HepG2 (cell line): ENCODE data around the gene CFAP119. TPM values are rescaled to one million over a fixed set of nuclear protein-coding genes. Genes with fewer than 3 reads are reported as not detected.

Experiments
- ETV6 ChIP-seq: sonication (generic); formaldehyde crosslinking; conservative IDR thresholded peaks from 2 replicates; pipeline ENCODE4 v1.4.0; 2020; ENCODE audit warnings: missing genetic modification reagents
- FIP1L1 ChIP-seq: fragments of 200-400 bp; formaldehyde crosslinking; IDR thresholded peaks from 2 replicates; pipeline ENCODE4 v1.6.1; 2018; ENCODE audit warnings: low read depth, mild to moderate bottlenecking, low read length, moderate library complexity, borderline replicate concordance; ENCODE audit not compliant: insufficient read depth
- FOXC1 ChIP-seq: sonication (generic); formaldehyde crosslinking; IDR thresholded peaks from 2 replicates; pipeline ENCODE4 v1.8.0; 2022; ENCODE audit warnings: mild to moderate bottlenecking, missing genetic modification reagents, borderline replicate concordance
- HMGA1 ChIP-seq: sonication (generic); formaldehyde crosslinking; conservative IDR thresholded peaks from 2 replicates; pipeline ENCODE4 v1.4.0; 2020; ENCODE audit warnings: missing genetic modification reagents
- MYNN ChIP-seq: sonication (generic); formaldehyde crosslinking; IDR thresholded peaks from 2 replicates; pipeline ENCODE4 v1.4.0; 2020; ENCODE audit warnings: mild to moderate bottlenecking, low read depth, missing genetic modification reagents
- RFXANK ChIP-seq: IDR thresholded peaks from 2 replicates; pipeline ENCODE4 v1.6.1; 2016
- RXRB ChIP-seq: IDR thresholded peaks from 2 replicates; pipeline ENCODE4 v1.6.1; 2016; ENCODE audit warnings: borderline replicate concordance, missing genetic modification reagents, missing compliant biosample characterization
- SRSF1 ChIP-seq: fragments of 200-400 bp; formaldehyde crosslinking; optimal IDR thresholded peaks from 2 replicates; pipeline ENCODE3; 2017; ENCODE audit warnings: mild to moderate bottlenecking, low read depth, low read length, moderate library complexity
- TEAD3 ChIP-seq: optimal IDR thresholded peaks from 2 replicates; pipeline ENCODE3; 2016; ENCODE audit warnings: borderline replicate concordance
- ZFP37 ChIP-seq: sonication (generic); formaldehyde crosslinking; IDR thresholded peaks from 2 replicates; pipeline ENCODE4 v1.4.0; 2020; ENCODE audit warnings: missing genetic modification reagents, borderline replicate concordance
- ZNF10 ChIP-seq: sonication (generic); formaldehyde crosslinking; IDR thresholded peaks from 2 replicates; pipeline ENCODE4 v1.4.0; 2020; ENCODE audit warnings: mild to moderate bottlenecking, low read depth, missing genetic modification reagents, borderline replicate concordance
- ZNF205 ChIP-seq: IDR thresholded peaks from 2 replicates; pipeline ENCODE4 v1.6.1; 2018; ENCODE audit warnings: missing biosample characterization, missing genetic modification reagents
- ZNF33A ChIP-seq: sonication (generic); formaldehyde crosslinking; IDR thresholded peaks from 2 replicates; pipeline ENCODE4 v1.5.1; 2020; ENCODE audit warnings: missing genetic modification reagents, mild to moderate bottlenecking, moderate library complexity, borderline replicate concordance
- ZSCAN25 ChIP-seq: sonication (generic); formaldehyde crosslinking; IDR thresholded peaks from 2 replicates; pipeline ENCODE4 v1.8.0; 2022; ENCODE audit warnings: mild to moderate bottlenecking, missing genetic modification reagents
- polyA plus RNA-seq, 8 experiments: library from polyadenylated mRNA; depleted of rRNA in 3 of 8; stranded (reverse) in 7 of 8; unstranded in 1 of 8; fragments of >200 nt; fragmentation: Illumina TruSeq in 4 of 8; extraction: Trizol in 4 of 8; gene quantifications; 2 replicates each; pipeline versions ENCODE4 v1.2.1 to v1.2.3, GENCODE V29; 2011 to 2016; ENCODE audit warnings: low read depth in 4 of 8, missing spikeins in 1 of 8, mixed read lengths in 1 of 8; ENCODE audit not compliant: insufficient read depth in 1 of 8
- total RNA-seq, 5 experiments: library from RNA; depleted of rRNA; stranded (reverse); fragments of >200 nt; fragmentation: Illumina TruSeq; extraction: Trizol; gene quantifications; 2 replicates each; pipeline ENCODE4 v1.2.3, GENCODE V29; 2016; ENCODE audit warnings: low read depth in 1 of 5
- TF ChIP-seq, protein P1 (sequence below): sonication (generic); formaldehyde crosslinking; IDR thresholded peaks from 2 replicates; pipeline ENCODE4 v1.5.0; 2020; ENCODE audit warnings: missing genetic modification reagents, mild to moderate bottlenecking, borderline replicate concordance
- TF ChIP-seq, protein P2 (sequence below): sonication (generic); formaldehyde crosslinking; IDR thresholded peaks from 2 replicates; pipeline ENCODE4 v1.4.0; 2020; ENCODE audit warnings: missing genetic modification reagents
- TF ChIP-seq, protein P3 (sequence below): fragments of 450-650 bp; IDR thresholded peaks from 2 replicates; pipeline ENCODE4 v1.6.1; 2017; ENCODE audit warnings: mild to moderate bottlenecking
- TF ChIP-seq, protein P4 (sequence below): sonication (generic); formaldehyde crosslinking; IDR thresholded peaks from 2 replicates; pipeline ENCODE4 v1.4.0; 2020; ENCODE audit warnings: missing genetic modification reagents
- TF ChIP-seq, protein P5 (sequence below): sonication (generic); formaldehyde crosslinking; IDR thresholded peaks from 2 replicates; pipeline ENCODE4 v1.5.1; 2020; ENCODE audit warnings: missing genetic modification reagents, mild to moderate bottlenecking, borderline replicate concordance
- TF ChIP-seq, protein P6 (sequence below): sonication (generic); formaldehyde crosslinking; IDR thresholded peaks from 2 replicates; pipeline ENCODE4 v1.8.1; 2023; ENCODE audit warnings: mild to moderate bottlenecking, moderate library complexity, missing genetic modification reagents

CFAP119 gene
- total and polyA plus RNA-seq, 2 of the 13 experiments (the other 11 are each of a cell fraction or from before 2014, with no cell fraction given), result 6.4 TPM

DNA sequence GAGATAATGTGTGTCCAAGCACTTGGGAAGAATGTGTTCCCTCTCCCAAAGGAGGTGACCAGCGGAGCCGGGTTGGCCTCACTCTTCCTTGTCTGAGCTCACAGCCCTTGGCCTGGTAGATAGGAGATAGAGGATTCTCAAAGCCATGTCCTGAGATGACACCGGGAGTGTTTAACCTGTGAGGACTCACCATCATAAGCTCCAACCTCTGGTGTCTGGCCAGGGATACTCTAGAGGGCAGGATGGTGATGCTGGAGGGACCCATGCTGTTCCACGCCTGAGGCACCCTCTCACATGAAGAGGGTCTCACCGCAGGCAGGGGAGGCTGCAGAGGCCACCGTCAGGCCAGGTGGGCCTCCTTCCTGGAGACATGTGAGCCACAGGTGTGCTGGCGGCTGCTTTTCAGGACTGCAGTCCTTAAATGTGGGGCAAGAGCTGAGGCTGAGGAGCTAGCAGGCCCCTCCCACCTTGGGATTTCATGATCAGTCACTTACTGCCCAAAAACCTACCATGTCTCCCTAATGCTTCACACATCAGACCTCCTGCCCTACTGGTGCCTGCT is 31.7 kb upstream of the CFAP119 start (continued):
- TF ChIP-seq, protein P1, sequence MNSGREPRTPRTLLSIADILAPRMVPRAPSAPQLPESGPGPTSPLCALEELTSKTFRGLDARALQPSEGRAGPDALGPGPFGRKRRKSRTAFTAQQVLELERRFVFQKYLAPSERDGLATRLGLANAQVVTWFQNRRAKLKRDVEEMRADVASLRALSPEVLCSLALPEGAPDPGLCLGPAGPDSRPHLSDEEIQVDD (CRISPR knock-in tag), result no peak
- TF ChIP-seq, protein P2, sequence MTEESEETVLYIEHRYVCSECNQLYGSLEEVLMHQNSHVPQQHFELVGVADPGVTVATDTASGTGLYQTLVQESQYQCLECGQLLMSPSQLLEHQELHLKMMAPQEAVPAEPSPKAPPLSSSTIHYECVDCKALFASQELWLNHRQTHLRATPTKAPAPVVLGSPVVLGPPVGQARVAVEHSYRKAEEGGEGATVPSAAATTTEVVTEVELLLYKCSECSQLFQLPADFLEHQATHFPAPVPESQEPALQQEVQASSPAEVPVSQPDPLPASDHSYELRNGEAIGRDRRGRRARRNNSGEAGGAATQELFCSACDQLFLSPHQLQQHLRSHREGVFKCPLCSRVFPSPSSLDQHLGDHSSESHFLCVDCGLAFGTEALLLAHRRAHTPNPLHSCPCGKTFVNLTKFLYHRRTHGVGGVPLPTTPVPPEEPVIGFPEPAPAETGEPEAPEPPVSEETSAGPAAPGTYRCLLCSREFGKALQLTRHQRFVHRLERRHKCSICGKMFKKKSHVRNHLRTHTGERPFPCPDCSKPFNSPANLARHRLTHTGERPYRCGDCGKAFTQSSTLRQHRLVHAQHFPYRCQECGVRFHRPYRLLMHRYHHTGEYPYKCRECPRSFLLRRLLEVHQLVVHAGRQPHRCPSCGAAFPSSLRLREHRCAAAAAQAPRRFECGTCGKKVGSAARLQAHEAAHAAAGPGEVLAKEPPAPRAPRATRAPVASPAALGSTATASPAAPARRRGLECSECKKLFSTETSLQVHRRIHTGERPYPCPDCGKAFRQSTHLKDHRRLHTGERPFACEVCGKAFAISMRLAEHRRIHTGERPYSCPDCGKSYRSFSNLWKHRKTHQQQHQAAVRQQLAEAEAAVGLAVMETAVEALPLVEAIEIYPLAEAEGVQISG, result peak; percentile 42; the same call in 1 of the 2 replicates
- TF ChIP-seq MYNN (CRISPR knock-in tag) (no peak), ZFP37 (CRISPR knock-in tag) (no peak), SRSF1 (no peak), ZNF33A (CRISPR knock-in tag) (no peak), RXRB (peak; percentile 52; the same call in 1 of the 2 replicates), ZSCAN25 (no peak), ZNF205 (CRISPR knock-in tag) (no peak), FOXC1 (CRISPR knock-in tag) (peak; percentile 39; the same call in 1 of the 2 replicates), FIP1L1 (no peak), RFXANK (CRISPR knock-in tag) (no peak), ZNF10 (CRISPR knock-in tag) (no peak), HMGA1 (CRISPR knock-in tag) (no peak), ETV6 (CRISPR knock-in tag) (no peak), TEAD3 (CRISPR knock-in tag) (no peak)
- TF ChIP-seq, protein P3, sequence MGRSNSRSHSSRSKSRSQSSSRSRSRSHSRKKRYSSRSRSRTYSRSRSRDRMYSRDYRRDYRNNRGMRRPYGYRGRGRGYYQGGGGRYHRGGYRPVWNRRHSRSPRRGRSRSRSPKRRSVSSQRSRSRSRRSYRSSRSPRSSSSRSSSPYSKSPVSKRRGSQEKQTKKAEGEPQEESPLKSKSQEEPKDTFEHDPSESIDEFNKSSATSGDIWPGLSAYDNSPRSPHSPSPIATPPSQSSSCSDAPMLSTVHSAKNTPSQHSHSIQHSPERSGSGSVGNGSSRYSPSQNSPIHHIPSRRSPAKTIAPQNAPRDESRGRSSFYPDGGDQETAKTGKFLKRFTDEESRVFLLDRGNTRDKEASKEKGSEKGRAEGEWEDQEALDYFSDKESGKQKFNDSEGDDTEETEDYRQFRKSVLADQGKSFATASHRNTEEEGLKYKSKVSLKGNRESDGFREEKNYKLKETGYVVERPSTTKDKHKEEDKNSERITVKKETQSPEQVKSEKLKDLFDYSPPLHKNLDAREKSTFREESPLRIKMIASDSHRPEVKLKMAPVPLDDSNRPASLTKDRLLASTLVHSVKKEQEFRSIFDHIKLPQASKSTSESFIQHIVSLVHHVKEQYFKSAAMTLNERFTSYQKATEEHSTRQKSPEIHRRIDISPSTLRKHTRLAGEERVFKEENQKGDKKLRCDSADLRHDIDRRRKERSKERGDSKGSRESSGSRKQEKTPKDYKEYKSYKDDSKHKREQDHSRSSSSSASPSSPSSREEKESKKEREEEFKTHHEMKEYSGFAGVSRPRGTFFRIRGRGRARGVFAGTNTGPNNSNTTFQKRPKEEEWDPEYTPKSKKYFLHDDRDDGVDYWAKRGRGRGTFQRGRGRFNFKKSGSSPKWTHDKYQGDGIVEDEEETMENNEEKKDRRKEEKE, result no peak
- TF ChIP-seq, protein P4, sequence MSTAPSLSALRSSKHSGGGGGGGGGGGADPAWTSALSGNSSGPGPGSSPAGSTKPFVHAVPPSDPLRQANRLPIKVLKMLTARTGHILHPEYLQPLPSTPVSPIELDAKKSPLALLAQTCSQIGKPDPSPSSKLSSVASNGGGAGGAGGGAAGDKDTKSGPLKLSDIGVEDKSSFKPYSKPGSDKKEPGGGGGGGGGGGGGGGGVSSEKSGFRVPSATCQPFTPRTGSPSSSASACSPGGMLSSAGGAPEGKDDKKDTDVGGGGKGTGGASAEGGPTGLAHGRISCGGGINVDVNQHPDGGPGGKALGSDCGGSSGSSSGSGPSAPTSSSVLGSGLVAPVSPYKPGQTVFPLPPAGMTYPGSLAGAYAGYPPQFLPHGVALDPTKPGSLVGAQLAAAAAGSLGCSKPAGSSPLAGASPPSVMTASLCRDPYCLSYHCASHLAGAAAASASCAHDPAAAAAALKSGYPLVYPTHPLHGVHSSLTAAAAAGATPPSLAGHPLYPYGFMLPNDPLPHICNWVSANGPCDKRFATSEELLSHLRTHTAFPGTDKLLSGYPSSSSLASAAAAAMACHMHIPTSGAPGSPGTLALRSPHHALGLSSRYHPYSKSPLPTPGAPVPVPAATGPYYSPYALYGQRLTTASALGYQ (CRISPR knock-in tag), result no peak
- TF ChIP-seq, protein P5, sequence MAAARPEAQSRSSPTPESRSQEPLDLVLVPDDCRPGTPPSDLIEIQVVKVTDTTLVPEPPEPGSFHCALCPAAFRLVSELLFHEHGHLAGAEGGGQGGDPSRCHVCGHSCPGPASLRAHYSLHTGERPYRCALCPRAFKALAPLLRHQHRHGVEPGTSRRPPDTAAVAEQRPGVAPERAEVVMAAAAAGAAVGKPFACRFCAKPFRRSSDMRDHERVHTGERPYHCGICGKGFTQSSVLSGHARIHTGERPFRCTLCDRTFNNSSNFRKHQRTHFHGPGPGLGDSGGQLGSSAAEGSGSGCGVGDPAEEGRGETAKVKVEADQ (CRISPR knock-in tag), result no peak
- TF ChIP-seq, protein P6, sequence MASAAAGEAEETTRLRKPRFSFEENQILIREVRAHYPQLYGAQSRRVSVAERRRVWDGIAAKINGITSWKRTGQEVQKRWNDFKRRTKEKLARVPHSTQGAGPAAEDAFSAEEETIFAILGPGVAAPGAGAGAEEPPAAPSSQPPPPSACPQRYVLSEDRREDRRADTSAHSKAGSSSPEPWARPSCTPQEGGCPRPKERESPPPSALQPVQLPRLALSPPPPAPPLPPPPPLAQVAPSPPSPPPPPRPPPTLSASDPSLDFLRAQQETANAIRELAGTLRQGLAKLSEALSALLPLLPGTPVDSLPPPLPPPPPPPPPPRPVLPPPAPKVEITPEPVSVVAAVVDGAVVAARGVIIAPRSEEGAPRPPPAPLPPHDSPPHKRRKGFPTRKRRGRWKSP (CRISPR knock-in tag), result no peak
